Measurements from ENCODE around the gene SCG5. TPM values are rescaled to one million over a fixed set of nuclear protein-coding genes. Genes with fewer than 3 reads are reported as not detected.

SCG5 gene
- total RNA-seq, 1 donor from 2014 or later = 8.4 TPM

DNA sequence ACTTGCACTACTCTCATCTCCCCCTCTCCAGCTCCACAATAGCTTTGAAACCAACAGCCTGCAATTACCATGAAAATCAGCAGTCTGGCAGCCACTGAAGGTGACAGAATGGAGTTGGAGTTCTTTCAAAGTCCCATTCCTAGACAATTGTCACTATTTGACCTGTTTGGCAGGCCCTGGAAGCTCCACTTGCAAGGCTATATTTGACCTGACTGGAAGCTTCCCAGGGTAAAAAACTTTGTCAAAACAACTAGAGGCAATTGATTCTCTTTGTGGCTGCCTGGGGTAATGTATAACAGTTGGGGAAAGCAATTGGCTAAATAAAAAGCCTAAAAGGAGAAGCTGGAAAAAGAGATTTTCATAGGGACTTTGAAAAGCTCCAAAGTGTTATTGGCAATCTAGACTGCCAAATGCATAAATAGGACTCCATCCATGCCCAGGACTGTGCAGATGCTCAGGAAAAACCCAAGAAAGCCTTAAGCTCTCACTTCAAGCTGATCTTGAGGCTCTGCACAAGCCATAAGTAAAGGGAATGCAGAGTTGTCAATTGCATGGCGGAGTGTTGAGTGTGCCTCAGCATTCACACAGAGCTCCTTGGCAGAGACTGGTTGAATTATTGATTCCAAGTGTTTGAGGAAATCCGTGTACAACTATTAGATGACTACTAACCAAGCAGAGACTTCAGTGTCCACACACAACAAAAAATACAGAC is 94.6 kb downstream of the SCG5 start:
- H3K9me3 ChIP-seq (ENCODE audit: control insufficient read depth in 3 of 3, low read length in 3 of 3) = no peaks in the 10 kb centered on the region
- H3K9ac ChIP-seq (ENCODE audit: low read depth in 1 of 3, low read length in 3 of 3) = no peak overlapping the region
- H3K4me3 ChIP-seq (ENCODE audit: low read length in 3 of 3) = no peak overlapping the region
- no peaks in the 10 kb centered on the region for H3K4me1 ChIP-seq (ENCODE audit: control insufficient read depth in 3 of 3, insufficient read depth in 3 of 3, low read length in 3 of 3)
- H3K27ac ChIP-seq (ENCODE audit: low read depth, low read length) = no peak overlapping the region
- no peaks in the 10 kb centered on the region for H3K36me3 ChIP-seq (ENCODE audit: control insufficient read depth in 3 of 3, insufficient read depth in 3 of 3, low read length in 3 of 3)
- H3K27me3 ChIP-seq (ENCODE audit: control insufficient read depth in 3 of 3, insufficient read depth in 3 of 3, low read length in 3 of 3) = peaks cover 0 to 4% (median 0%) of the 10 kb centered on the region in 3 donors

DNA sequence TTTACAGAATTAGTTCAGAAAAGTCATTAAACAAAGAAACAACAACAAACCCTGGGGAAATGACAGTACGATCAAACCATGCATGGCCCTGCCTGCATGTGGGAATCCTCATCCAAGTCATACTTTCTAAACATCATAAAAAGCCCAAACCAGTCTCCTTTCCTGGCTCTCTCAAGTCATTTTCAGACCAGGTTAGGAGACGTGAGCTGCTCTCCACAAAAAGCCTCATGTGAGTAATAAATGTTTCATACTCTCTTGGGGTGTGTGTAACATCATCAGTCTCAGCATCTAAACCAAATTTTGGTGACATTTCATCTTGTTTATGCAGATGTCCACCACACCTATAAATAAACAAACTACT is 95.2 kb downstream of the SCG5 start:
- Histone ChIP-seq H3K4me1 (ENCODE audit: control insufficient read depth in 3 of 3, insufficient read depth in 3 of 3, low read length in 3 of 3) (no peaks in the 10 kb centered on the region), H3K9me3 (ENCODE audit: control insufficient read depth in 3 of 3, low read length in 3 of 3) (no peaks in the 10 kb centered on the region), H3K9ac (ENCODE audit: low read depth in 1 of 3, low read length in 3 of 3) (no peak overlapping the region), H3K4me3 (ENCODE audit: low read length in 3 of 3) (no peak overlapping the region), H3K36me3 (ENCODE audit: control insufficient read depth in 3 of 3, insufficient read depth in 3 of 3, low read length in 3 of 3) (no peaks in the 10 kb centered on the region), H3K27ac (ENCODE audit: low read depth, low read length) (no peak overlapping the region), H3K27me3 (ENCODE audit: control insufficient read depth in 3 of 3, insufficient read depth in 3 of 3, low read length in 3 of 3) (peaks cover 0 to 4% (median 0%) of the 10 kb centered on the region in 3 donors)

DNA sequence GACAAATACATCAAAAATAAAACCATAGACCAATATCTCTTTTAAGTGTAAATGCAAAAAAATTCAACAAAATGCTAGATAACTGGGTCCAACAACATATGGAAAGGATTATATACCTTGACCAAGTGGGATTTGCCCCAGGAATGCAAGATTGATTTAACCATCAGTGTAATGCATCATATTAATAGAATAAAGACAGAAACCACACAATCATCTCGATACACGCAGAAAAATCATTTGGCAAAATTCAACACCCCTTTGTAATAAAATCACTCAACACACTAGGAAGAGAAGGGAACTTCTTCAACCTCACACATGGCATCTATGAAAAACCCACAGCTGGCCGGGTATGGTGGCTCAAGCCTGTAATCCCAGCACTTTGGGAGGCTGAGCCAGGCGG is 95.8 kb downstream of the SCG5 start:
- Histone ChIP-seq H3K4me1 (ENCODE audit: control insufficient read depth in 3 of 3, insufficient read depth in 3 of 3, low read length in 3 of 3) (no peaks in the 10 kb centered on the region), H3K9me3 (ENCODE audit: control insufficient read depth in 3 of 3, low read length in 3 of 3) (no peaks in the 10 kb centered on the region)

DNA sequence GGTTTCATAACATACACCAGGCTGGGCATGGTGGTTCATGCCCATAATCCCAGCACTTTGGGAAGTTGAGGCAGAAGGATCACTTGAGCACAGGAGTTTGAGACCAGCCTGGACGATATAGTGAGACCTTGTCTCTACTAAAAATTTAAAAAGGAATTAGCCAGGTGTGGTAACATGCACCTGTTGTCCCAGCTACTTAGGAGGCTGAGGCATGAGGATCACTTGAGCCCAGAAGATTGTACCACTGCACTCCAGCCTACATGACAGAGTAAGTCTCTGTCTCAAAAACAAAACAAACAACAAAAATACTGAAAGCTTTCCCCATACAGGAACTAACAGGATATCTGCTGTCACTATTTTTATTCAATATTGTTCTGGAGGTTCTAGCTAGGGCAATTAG is 97.2 kb downstream of the SCG5 start:
- Histone ChIP-seq H3K36me3 (ENCODE audit: control insufficient read depth in 3 of 3, insufficient read depth in 3 of 3, low read length in 3 of 3) (no peaks in the 10 kb centered on the region), H3K27ac (ENCODE audit: low read depth, low read length) (no peak overlapping the region), H3K27me3 (ENCODE audit: control insufficient read depth in 3 of 3, insufficient read depth in 3 of 3, low read length in 3 of 3) (no peaks in the 10 kb centered on the region), H3K9ac (ENCODE audit: low read depth in 1 of 3, low read length in 3 of 3) (no peak overlapping the region), H3K4me3 (ENCODE audit: low read length in 3 of 3) (no peak overlapping the region), H3K4me1 (ENCODE audit: control insufficient read depth in 3 of 3, insufficient read depth in 3 of 3, low read length in 3 of 3) (no peaks in the 10 kb centered on the region), H3K9me3 (ENCODE audit: control insufficient read depth in 3 of 3, low read length in 3 of 3) (no peaks in the 10 kb centered on the region)

More for the DNA sequence above, 95.8 kb downstream of the SCG5 start:
- peaks cover 0 to 4% (median 0%) of the 10 kb centered on the region in 3 donors for H3K27me3 ChIP-seq (ENCODE audit: control insufficient read depth in 3 of 3, insufficient read depth in 3 of 3, low read length in 3 of 3)
- no peak overlapping the region for H3K9ac ChIP-seq (ENCODE audit: low read depth in 1 of 3, low read length in 3 of 3)
- no peak overlapping the region for H3K27ac ChIP-seq (ENCODE audit: low read depth, low read length)
- H3K36me3 ChIP-seq (ENCODE audit: control insufficient read depth in 3 of 3, insufficient read depth in 3 of 3, low read length in 3 of 3) = no peaks in the 10 kb centered on the region
- no peak overlapping the region for H3K4me3 ChIP-seq (ENCODE audit: low read length in 3 of 3)

DNA sequence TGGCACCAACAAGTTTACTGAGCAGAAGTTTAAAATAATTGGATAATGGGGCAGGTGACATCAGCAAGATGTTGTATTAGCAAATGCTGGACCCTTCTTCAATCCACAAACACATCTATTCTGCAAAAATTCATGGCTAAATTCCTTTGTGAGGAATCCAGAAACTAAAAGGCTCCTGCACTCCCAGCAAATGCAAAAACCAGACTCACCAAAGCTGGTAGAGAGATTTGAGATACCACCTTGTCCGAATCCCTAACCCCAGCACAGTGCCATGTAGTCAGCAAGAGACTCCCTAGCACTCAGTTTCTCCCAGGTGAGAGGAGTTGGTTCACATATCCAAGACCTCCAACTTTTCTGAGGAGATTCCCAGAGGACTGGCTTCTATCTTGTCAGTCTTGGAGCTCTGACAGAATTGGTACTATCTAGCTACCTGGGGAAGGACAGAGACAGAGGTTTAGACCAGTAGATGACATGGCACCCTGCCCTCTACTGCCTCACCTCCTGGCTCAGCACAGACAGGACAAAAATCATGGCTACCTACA is 98.1 kb downstream of the SCG5 start:
- H3K36me3 ChIP-seq (ENCODE audit: control insufficient read depth in 3 of 3, insufficient read depth in 3 of 3, low read length in 3 of 3) = no peaks in the 10 kb centered on the region
- no peaks in the 10 kb centered on the region for H3K9me3 ChIP-seq (ENCODE audit: control insufficient read depth in 3 of 3, low read length in 3 of 3)
- no peak overlapping the region for H3K4me3 ChIP-seq (ENCODE audit: low read length in 3 of 3)
- H3K27ac ChIP-seq (ENCODE audit: low read depth, low read length) = no peak overlapping the region
- no peaks in the 10 kb centered on the region for H3K4me1 ChIP-seq (ENCODE audit: control insufficient read depth in 3 of 3, insufficient read depth in 3 of 3, low read length in 3 of 3)
- H3K27me3 ChIP-seq (ENCODE audit: control insufficient read depth in 3 of 3, insufficient read depth in 3 of 3, low read length in 3 of 3) = no peaks in the 10 kb centered on the region
- no peak overlapping the region for H3K9ac ChIP-seq (ENCODE audit: low read depth in 1 of 3, low read length in 3 of 3)

DNA sequence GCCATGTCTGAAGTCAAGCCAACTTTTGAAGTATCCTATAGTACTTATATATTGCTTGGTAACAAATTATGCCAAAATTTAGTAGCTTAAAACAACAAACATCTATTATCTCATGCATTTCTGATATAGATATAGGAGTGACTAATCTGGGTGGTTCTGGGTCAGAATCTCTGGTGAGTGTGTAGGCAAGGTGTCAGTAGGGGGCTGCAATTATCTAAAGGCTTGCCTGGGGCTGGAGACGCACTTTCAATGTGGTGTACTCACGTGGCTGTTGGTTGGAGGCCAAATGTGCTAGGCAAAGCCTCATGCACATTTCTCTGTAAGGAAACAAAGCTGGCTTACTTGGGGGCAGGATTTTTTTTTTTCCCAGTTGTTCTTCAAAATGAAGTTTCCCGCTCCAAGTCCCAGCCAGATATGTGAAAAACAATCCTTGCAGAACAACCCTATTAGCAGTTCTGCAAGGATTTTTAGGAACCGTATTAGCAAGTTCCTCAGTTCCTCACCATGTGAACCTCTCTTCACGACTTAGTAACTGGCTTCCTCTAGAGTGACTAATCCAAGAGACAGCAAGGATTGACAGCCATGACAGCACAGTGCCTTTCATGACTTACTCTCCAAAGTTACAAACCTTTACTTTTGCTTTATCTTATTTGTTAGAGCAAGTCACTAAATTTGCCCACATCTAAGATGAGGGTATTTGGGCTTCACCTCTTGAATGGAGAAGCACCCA is 102.1 kb downstream of the SCG5 start:
- Histone ChIP-seq H3K4me1 (ENCODE audit: control insufficient read depth in 3 of 3, insufficient read depth in 3 of 3, low read length in 3 of 3) (no peaks in the 10 kb centered on the region), H3K4me3 (ENCODE audit: low read length in 3 of 3) (no peak overlapping the region), H3K9ac (ENCODE audit: low read depth in 1 of 3, low read length in 3 of 3) (no peak overlapping the region), H3K9me3 (ENCODE audit: control insufficient read depth in 3 of 3, low read length in 3 of 3) (no peaks in the 10 kb centered on the region), H3K27me3 (ENCODE audit: control insufficient read depth in 3 of 3, insufficient read depth in 3 of 3, low read length in 3 of 3) (no peaks in the 10 kb centered on the region), H3K36me3 (ENCODE audit: control insufficient read depth in 3 of 3, insufficient read depth in 3 of 3, low read length in 3 of 3) (no peaks in the 10 kb centered on the region), H3K27ac (ENCODE audit: low read depth, low read length) (no peak overlapping the region)

DNA sequence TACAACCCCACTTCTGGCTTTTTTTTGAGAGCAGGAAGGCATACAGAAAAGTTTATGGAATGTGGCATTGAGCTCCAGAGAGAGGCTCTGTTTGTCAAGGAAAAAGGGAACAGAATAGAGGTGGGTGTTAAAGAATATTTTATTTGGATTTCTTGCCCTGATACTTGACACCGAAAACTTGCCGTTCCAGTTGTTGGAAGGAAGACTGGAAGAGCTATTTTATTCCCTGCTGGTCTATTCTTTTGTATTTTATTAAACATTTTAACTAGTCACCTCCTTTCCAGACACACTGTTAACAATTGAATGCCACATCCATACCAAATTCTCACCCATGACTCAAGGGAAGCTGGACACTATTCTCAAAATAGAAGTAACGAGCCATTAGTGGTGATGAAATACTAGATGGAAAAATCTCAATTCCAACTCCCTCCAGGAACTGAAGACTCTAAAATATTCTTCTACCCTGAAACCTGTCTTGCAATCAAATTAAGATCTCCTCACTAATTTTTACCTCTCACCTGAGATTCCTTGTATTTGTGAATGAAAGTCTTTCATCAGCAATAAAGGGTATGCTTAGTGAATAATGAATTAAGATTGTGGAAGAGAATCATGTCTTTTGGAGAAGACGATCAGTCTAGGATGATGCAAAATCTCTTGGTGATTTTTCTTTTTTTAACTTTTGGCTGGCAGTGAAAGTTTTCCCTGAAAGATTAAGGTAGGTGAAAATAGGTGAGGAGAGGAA is 104.8 kb downstream of the SCG5 start:
- H3K27me3 ChIP-seq (ENCODE audit: control insufficient read depth in 3 of 3, insufficient read depth in 3 of 3, low read length in 3 of 3) = no peaks in the 10 kb centered on the region
- H3K9me3 ChIP-seq (ENCODE audit: control insufficient read depth in 3 of 3, low read length in 3 of 3) = no peaks in the 10 kb centered on the region
- H3K36me3 ChIP-seq (ENCODE audit: control insufficient read depth in 3 of 3, insufficient read depth in 3 of 3, low read length in 3 of 3) = no peaks in the 10 kb centered on the region
- no peak overlapping the region for H3K27ac ChIP-seq (ENCODE audit: low read depth, low read length)
- no peaks in the 10 kb centered on the region for H3K4me1 ChIP-seq (ENCODE audit: control insufficient read depth in 3 of 3, insufficient read depth in 3 of 3, low read length in 3 of 3)
- no peak overlapping the region for H3K4me3 ChIP-seq (ENCODE audit: low read length in 3 of 3)
- no peak overlapping the region for H3K9ac ChIP-seq (ENCODE audit: low read depth in 1 of 3, low read length in 3 of 3)

Small RNAs within 50 kb of the gene (small RNA-seq; reads per million reads assigned to genes)
- gene RN7SL286P = not detected

Other genes starting within 250 kb of the SCG5 start
- not detected for gene GOLGA8K, start 238.4 kb upstream of the SCG5 start, total RNA-seq
- gene GOLGA8O, start 186.1 kb upstream of the SCG5 start, total RNA-seq = 1.6 TPM
- gene GOLGA8N, start 48.3 kb upstream of the SCG5 start, total RNA-seq = 5.2 TPM
- 3.7 TPM for gene ARHGAP11A, start 26.2 kb upstream of the SCG5 start, total RNA-seq
- gene GREM1, start 76.3 kb downstream of the SCG5 start, total RNA-seq = 0.52 TPM